ENCODE data around the gene AGXT2.

AGXT2 gene, protein sequence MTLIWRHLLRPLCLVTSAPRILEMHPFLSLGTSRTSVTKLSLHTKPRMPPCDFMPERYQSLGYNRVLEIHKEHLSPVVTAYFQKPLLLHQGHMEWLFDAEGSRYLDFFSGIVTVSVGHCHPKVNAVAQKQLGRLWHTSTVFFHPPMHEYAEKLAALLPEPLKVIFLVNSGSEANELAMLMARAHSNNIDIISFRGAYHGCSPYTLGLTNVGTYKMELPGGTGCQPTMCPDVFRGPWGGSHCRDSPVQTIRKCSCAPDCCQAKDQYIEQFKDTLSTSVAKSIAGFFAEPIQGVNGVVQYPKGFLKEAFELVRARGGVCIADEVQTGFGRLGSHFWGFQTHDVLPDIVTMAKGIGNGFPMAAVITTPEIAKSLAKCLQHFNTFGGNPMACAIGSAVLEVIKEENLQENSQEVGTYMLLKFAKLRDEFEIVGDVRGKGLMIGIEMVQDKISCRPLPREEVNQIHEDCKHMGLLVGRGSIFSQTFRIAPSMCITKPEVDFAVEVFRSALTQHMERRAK

DNA sequence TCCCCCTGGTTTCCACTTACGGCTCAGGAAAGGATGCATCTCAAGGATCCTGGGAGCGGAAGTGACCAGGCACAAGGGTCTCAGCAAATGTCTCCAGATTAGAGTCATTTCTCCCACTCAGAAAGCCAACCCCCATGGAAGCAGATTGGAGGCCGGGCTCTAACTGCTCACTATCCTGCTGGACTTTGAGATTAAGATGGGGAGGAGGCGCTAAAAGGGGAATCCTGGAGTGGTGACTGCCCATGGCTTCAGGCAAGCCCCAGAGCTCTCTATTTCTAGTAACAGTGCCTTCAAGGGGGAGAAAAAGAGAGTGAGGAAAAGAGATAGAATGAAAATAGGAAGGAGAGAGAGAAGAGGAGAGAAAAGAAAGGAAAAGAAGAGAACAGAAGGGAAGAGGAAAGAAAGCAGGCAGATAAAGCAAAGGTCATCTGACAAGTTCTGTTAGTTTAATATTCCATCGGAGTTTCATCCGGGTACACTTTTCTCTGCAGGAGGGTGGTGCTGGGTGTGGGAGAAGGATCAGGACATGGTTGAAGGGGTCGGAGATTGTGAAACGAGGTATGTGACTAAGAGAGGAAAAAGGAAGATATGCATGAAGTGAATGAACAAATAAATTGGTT is at the start of gene AGXT2:
Gene AGXT2 (minus strand): TSS at position 165 of the 620 bp plus-strand sequence. CDS start 57 bp downstream, at position 108.
- DNase-seq: no peak

DNA sequence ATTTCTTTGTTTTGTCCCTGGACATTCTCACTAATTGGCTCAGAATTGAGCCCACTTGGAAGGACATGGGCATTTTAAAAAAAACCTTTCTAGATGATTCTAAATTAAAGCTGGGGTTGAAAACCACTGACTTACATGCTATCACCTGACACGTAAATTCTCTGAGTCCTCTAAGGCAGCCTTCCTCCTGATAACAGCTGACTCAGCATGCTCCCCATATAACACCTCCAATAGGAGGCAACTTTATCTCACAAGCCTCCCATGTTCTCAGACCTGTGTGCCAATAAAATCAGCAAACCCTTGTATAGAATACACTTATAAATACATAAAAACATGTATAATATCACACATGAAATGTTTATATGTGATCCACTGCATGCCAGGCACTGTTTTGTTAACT is 49.2 kb upstream of the AGXT2 start:
- no peak for DNase-seq

DNA sequence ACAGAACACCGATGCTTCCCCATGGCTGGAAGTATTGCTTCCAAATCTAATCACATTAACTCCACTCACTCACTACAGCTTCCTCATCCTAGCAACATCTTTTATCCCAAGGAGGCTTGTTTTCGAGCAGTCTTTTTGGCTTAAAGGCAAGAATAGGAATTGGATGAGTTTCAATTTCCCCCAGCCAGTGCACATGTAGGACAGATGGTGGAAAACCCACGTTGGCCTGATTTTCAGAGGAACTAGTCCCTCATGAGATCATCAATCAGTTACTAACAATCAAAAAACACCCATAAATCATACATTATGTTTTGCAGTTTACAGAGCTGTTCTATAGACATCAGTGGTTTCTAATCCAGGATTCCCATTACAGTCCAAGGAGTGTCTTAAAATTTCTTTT is 48.5 kb upstream of the AGXT2 start:
- DNase-seq: peak in 1 of 2 donors; percentile 20

DNA sequence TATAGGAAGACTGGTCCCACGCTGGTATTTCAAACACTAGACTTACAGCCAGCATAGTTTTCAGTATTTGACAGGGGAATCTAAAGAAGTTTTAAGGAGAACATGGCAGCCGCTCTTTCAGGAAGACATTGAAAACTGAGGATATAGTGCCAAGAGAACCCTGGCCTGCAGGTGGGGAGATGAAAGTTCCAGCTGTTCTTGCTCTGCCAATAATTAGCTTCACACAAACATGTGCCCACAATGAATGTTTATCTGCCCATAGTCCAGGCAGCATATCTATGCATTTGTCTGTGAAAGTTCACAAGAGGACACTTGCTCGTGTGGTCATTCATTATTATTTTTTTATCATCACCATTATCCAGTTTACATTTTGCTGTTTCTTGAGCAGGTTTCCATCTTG is 47.6 kb upstream of the AGXT2 start:
- no peak for DNase-seq

DNA sequence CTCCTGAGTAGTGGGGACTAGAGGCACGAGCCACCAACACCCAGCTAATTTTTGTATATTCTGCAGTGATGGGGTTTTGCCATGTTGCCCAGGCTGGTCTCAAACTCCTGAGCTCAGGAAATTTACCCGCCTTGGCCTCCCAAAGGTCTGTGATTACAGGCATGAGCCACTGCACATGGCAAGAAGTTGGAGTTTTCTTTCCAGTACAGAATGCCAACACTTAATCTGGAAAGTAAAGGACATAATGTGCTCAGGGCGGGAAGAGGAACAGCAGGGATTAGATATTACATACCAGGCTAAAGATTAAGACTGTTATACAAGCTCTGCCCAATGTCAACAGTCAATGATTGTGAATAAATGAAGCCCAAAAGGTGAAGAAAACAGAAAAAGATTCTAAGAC is 47.2 kb upstream of the AGXT2 start:
- DNase-seq: no peak

DNA sequence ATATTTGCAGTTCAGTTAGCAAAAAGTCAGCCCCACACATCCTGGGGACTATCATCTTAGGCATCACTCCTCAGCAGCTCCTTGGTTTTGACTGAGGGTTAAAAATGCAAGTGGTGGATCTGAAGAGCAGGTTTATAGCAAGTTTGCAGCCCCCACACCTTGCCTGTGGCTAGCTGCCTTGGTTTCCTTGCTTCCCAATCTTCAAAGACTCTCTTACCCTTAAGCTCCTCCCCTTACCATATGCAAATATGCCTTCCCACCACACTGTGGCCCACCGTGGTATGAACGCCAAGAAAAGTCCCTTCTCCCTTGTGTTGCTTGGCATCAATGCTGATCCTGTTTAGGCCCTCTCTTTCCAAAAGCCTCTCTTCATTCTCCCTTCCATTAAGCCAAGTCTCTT is 45.0 kb upstream of the AGXT2 start:
- DNase-seq: no peak

DNA sequence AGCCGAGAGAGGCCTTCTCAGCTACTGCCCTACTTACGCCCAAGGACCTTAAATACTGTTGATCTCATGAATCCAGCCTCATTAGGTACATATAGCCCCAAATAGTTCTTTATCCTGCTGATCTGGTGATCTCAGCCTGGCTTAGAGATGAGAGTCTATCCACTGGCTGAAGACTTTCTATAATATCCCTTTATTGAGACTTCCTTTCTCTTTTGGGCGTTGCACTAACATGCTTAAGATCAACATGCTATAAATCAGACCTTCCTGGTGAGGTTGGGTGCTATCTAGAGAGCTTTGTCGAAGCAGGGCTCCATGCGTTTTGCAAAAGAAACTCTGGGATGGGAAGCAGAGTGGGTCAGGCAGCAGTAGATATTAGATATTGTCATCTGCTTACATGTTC is 44.0 kb upstream of the AGXT2 start:
- no peak for DNase-seq

DNA sequence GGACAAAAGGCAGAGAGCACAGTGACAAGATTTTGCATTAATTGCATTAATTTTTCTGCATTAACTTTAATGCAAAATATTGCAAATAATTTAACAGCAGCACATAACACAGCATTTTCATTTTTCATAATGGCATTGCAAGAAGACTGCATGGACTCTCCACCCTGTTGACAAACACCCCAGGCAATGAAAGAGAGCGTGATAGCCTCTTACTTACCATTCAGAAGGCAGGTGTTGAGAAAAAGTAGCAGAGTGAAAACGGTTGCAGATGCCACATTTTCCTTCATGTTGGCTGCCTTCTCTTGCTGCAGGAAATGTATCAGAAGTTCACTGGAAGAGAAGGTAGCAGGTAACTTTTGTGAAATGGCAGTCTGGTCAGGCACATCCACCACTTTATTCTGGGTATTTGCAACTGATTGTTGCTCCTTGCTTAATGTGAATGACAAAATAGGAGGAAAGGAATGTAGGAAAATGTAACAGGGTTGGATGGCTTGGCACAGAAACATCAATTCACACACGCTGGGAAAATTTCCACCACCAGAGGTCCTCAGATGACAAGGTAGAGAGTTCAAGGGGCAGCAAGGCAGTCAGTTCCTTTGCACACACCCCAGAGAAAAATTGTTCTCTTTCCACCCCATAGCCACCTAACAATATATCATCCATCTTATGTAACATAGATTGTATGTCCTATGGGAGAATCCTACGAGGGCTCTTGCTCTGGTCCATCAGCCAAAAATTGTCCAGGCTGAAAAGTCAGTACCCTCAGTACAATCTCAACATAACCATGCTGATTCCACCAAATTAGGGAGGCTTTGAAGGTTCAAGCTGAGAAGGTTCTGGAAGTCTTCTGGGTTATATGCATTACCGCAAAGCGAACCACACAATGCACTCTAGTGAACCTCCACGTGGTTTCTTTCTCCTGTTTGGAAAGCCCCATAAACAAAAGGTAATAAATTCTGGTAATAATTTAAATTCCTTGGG is 41.9 kb upstream of the AGXT2 start:
- peak; percentile 39 to 87 for DNase-seq

DNA sequence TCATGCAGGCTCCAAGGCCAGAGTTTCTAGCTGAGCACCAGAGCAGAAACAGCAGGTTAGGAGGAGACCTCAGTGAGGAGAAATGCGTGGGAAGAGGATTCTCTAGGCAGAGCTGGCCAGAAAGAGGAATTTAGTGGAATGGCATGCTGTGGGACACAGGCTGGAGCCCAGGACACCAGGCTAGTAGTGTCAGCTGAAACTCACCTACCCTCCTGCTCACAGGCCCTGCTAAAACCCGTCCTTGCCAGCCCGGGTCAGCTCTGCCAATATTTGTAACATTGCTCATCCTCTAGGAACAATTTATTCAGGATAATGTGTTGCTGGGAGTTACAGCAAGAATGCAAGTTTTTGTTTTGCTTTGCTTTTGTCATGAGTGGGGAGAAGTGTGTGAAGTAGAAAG is 40.2 kb upstream of the AGXT2 start:
- no peak for DNase-seq

DNA sequence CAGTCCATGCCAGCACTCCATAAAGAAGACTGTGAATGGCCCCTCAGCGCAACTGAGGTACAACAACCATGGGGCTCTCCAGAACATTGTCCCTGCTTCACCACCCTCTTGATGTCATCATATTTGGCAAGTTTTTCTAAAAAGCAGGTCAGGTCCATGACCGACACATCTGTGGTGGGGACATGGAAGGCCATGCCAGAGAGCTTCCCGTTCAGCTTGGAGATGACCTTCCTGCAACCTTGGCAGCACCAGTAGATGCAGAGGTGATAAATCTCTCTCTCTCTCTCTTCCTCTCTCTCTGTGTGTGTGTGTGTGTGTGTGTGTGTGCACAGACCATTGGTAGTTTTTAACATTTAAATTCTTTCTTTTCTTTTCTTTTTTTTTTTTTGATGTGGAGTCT is 35.4 kb upstream of the AGXT2 start:
- DNase-seq: no peak

DNA sequence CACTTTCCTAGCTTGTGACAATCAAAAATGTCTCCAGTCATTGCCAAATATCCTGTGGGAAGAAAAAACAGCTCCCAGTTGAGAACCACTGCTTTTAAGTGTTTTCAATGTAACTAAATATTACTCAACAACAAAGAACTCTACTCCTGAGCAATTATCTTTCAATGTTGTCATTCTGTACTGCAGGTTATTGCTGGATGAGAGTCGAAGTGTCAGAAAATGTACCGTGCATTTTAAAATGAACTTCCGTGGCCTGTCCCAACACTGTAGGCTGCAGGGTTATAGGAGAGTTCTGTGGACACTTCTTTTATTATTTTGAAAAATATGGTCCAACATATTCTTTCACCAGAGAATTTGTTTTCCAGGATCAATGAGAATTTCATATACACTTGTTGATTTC is 34.8 kb upstream of the AGXT2 start:
- DNase-seq: no peak

DNA sequence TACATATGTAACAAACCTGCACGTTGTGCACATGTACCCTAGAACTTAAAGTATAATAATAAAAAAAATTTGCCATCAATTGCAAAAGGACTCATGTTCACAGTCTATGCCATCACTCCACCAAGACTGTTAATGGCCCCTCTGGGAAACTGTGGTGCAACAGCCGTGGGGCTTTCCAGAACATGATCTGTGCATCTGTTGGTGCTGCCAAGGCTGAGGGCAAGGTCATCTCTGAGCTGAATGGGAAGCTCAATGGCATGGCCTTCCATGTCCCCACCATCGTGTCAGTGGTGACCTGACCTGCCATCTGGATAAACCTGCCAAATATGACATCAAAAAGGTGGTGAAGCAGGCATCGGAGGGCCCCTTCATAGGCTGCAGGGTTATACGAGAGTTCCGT is 33.4 kb upstream of the AGXT2 start:
- DNase-seq: no peak

DNA sequence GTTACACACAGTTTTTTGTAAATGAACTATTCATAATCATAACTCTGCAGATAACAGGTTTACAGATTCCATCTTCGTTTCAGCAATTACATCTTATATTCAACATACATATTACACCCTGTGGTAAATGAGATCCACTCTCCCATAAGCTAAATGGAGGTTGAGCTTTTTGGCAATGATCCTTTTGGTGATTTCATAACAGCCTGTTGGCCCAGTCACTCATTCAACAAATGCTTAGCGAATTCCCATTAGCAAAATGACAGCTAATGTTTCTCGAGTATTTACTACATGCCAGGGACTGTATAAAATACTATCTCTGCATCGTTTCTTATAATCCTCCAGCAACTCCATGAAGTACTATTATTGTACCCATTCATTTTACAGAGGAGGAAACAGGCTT is 25.4 kb upstream of the AGXT2 start:
- DNase-seq: no peak

DNA sequence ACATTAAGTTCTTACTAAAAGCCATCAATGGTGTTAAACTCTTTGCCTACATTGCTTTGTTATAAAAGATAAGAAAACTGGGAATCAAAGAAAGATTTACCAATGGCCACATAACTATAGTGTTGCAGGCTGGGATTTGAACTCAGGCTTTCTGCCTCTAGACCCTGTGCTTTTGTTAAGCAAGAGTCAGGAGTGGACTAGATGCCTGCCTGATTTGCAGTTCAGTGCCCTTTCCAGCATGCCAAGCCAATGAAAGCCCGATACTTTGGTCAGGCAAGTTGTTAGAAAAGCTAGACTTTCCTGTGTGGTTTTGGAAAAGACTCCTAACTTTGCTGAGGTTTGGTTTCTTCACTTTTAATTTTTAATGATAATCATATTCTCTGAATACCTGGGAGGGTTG is 21.4 kb upstream of the AGXT2 start:
- no peak for DNase-seq

DNA sequence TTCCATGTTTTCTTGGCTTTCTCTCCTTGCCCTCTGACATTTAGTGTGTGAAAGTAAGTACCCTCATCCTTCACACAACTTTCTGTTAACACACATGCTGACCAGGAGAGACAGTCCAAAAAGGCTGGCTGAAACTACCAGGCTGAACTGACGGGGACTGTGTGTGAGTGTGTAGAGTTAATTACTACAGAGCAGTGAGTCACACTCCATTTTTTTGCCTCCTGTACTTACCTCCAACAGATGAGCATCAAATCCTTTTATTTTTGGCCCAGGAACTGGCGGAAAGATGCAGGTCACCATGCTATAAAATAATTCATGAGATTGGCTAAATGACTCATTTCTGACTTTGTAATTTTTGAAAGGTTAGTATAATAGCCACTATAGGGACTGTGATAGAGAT is 20.2 kb upstream of the AGXT2 start:
- no peak for DNase-seq

DNA sequence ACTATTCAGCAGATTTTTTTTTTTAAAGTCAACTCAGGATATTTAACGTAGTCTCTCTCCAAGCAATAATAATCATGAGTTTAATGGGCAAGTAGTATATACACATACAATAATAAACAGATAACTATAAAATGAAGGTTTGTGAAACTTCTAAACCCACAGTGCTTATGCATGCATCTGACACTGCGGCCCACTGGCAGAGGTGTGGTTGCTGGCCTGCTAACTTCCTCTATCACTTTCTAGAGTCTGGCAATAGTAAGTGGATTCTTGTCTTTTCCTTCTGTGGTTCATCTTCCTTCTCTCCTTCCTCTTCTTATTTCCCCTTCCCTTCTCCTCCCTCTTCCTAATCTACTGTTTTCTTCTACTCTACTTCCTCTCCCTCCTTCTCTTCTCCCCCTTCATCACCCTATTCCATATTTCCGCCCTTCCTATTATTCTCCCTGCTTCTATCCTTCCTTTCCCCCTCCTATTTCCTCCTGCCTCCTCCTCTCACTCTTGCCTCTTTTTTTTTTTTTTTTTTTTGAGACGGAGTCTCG is 18.6 kb upstream of the AGXT2 start:
- peak; percentile 25 to 33 for DNase-seq

DNA sequence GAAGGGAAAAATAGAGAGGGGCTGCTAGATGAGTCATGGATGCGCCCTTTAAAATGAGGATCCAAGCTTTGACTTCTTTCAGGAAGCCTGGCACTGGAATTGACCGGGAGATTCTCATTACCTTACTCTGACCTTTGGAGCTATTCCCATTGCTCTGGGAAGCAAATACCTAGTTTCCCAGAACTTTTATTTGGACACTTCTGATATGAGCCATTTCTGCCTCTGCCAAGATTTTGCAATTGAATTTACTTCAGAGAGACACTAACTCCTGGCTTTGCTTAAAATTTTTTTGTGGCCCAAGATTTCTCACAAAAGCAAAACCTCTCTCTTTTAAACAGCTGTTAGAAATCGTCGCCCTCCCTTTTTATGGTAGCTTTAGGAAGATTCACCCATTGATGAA is 15.7 kb upstream of the AGXT2 start:
- DNase-seq: no peak

DNA sequence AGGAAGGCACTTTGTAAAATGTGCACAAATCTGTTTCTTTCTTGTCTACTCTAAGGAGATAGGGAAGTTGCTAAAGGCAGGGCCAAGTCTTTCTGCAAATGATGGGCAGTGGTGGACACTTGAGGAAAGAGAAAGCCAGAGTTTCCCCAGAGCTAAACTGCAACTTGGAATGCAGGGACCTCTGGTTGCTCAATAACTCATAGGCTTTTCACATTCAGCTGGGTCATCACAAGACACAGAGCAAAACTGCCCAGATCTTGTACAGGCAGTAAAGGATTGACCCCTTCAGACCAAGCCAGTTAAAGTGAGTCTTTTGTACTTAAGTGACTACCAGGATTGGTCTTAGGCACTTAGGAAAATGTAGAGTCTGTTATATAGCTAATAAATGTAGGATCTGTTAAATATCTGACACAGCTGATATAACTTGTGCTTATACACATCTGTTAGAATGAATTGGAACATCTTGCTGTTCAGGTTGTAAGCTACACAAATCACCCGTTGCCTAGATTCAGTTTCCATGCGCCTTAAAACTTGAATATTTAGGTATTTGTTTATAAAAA is 13.5 kb upstream of the AGXT2 start:
- DNase-seq: peak; percentile 35 to 46

DNA sequence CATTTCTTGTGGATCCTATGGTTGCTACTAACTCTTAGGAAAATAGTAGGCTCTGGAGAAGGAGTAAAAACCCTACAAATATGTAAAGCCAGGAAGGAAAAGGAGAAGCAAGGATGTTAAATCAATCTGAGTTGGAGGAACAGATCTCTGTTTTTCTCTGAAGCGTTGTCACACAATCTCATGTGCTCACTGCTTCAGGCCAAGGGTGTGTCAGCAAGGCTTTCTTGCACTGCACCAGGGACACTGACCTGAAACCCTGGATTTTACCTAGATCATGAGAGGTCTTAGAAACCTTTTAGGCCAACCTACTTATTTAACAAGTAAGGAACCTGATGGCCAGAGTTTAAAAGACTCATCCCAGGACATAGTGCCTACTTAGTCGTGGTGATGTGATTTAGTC is 12.5 kb upstream of the AGXT2 start:
- no peak for DNase-seq

DNA sequence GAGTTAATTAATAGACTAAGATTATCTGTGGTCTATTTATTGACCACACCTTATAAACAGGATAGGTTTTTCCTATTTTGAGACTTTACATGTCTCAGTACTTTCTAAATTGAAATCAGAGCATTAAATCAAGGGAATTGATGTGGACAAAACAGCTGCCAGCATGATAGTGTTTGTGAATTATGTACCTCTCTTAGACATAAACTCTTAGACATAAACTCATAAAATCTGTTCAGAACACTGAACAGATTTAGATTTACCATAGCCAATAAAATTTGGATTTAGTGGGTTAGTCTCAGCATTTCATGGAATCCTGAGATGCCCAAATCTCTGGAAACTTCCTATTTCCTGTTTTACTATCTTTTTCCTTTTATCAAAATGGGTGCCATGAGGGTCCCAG is 11.5 kb upstream of the AGXT2 start:
- no peak for DNase-seq

DNA sequence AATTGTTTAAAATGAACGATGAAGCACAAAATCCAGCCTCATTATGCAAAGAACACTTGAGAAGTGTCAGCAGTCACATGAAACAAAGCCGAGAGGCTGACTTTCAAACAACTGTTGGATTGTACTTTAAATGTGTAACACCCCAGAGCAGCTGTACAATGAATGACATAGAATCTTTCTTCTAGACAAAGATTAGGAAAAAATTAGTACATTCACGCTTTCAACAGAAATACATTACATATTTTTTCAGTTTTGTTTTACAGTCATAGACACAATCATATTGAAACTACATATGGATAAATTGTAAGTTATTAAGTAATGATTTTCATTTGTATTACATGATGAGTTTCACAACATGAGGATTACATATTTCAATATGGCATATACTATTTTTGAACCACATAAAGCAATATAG is 10.6 kb upstream of the AGXT2 start:
- no peak for DNase-seq

DNA sequence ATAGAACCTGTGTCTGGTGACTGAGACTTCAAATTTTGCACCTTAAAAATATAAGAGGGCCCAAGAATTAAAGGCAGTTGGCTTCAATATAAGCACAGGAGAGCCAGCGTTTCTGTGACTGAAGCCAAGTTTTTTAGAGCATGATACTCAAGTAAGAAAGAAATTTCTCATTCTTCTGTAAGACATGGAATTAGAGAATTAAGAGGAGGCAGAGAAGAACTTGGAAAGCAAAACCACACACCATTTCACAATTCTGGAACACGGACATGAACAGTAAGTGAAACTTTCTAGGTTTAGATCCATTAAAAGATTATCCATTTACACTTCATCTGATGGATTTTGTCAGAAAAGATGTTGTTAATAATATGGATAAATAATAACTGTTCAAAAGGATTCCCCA is 8.9 kb upstream of the AGXT2 start:
- peak in 1 of 2 donors; percentile 11 for DNase-seq

DNA sequence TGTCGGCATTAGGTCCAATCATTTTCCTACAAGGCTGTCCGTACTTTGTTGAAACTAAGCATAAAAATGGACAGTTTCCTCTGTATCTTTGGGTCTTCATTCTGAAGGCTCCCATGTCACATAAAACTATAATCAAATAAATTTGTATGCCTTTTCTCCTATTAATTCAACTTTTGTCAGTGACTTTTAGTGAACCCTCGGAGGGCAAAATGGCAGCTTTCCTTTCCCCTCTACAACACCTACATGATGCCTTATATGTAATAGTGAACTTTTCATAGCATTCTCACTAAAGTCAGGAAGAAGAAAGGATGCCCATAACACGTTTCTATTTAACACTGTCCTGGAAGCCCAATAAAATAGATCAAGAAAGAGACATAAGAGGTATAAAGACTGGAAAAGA is 5.1 kb upstream of the AGXT2 start:
- DNase-seq: no peak
